OCI-LY7 (cell line): ENCODE measurements around the gene CD58. TPM values are rescaled to one million over a fixed set of nuclear protein-coding genes. Genes with fewer than 3 reads are reported as not detected.

Source experiments
- BruUV-seq: library from RNA; stranded (reverse); fragments of 400-500 nt; replicated peaks from 2 replicates; lab custom pipeline; 2021; lab: Mats Ljungman, UMichigan
- CTCF ChIA-PET: fragments of 300-600 bp; sonication (Branson Sonifier 250); formaldehyde crosslinking; loops from one replicate; lab custom pipeline; 2022; ENCODE audit warnings: antibody characterized with exemption; ENCODE audit not compliant: unreplicated experiment; lab: Charles Lee
- POLR2A ChIA-PET: fragments of 300-600 bp; sonication (Branson Sonifier 250); formaldehyde crosslinking; loops from one replicate; lab custom pipeline; 2022; ENCODE audit warnings: antibody characterized with exemption; lab: Charles Lee
- DNase-seq: peaks from one replicate; pipeline ENCODE4 v3.0.0-alpha.2; 2015; ENCODE audit warnings: low spot score
- H2AFZ ChIP-seq: fragments of 200-600 bp; sonication (generic), shearing (Covaris generic); 2 replicates; pipeline ENCODE4 v1.6.1; 2014; ENCODE audit warnings: mild to moderate bottlenecking, antibody characterized with exemption, low read length, moderate library complexity
- H3K27ac ChIP-seq: fragments of 200-600 bp; sonication (generic); 2 replicates; pipeline ENCODE4 v1.5.1; 2014; ENCODE audit warnings: mixed run types, low read depth, mild to moderate bottlenecking, moderate library complexity, low read length, inconsistent platforms; ENCODE audit not compliant: poor library complexity, severe bottlenecking
- H3K36me3 ChIP-seq: fragments of 200-600 bp; sonication (generic); 2 replicates; pipeline ENCODE4 v1.6.1; 2014; ENCODE audit warnings: mild to moderate bottlenecking, antibody characterized with exemption, low read length, moderate library complexity, mixed read lengths; ENCODE audit not compliant: insufficient read depth
- H3K4me1 ChIP-seq: fragments of 200-600 bp; sonication (generic); 2 replicates; pipeline ENCODE4 v1.5.1; 2014; ENCODE audit warnings: mild to moderate bottlenecking, low read length; ENCODE audit not compliant: insufficient read depth, poor library complexity, severe bottlenecking
- H3K4me2 ChIP-seq: fragments of 200-600 bp; sonication (generic); 2 replicates; pipeline ENCODE4 v1.6.1; 2014; ENCODE audit warnings: mild to moderate bottlenecking, low read length
- H3K4me3 ChIP-seq: fragments of 200-600 bp; sonication (generic); 2 replicates; pipeline ENCODE4 v1.5.1; 2014; ENCODE audit warnings: mild to moderate bottlenecking, low read depth, low read length; ENCODE audit not compliant: poor library complexity, severe bottlenecking
- H3K79me2 ChIP-seq: fragments of 200-600 bp; sonication (generic); 2 replicates; pipeline ENCODE4 v1.6.1; 2016; ENCODE audit warnings: low read depth, mild to moderate bottlenecking, low read length, moderate library complexity, mixed read lengths; ENCODE audit not compliant: insufficient read depth
- H3K9me2 ChIP-seq: fragments of 200-600 bp; sonication (generic); 2 replicates; pipeline ENCODE4 v1.6.1; 2016; ENCODE audit warnings: mild to moderate bottlenecking, low read length, mixed read lengths; ENCODE audit not compliant: insufficient read depth
- H3K9me3 ChIP-seq: fragments of 200-600 bp; sonication (generic); 2 replicates; pipeline ENCODE4 v1.6.1; 2014; ENCODE audit warnings: mild to moderate bottlenecking, mixed run types, low read length, mixed read lengths
- H4K20me1 ChIP-seq: fragments of 200-600 bp; sonication (generic); 2 replicates; pipeline ENCODE4 v1.6.1; 2014; ENCODE audit warnings: mild to moderate bottlenecking, antibody characterized with exemption, low read length, moderate library complexity, mixed read lengths; ENCODE audit not compliant: insufficient read depth
- EZH2phosphoT487 ChIP-seq: fragments of 200-600 bp; sonication (generic); IDR thresholded peaks from 2 replicates; pipeline ENCODE4 v1.6.1; 2018; ENCODE audit warnings: low read depth, borderline replicate concordance, mild to moderate bottlenecking, mixed run types, antibody characterized with exemption, low read length, moderate library complexity, mixed read lengths
- intact Hi-C: fragments of 100-400 bp; cut with micrococcal nuclease; formaldehyde crosslinking; loops from one replicate; pipeline ENCODE4 v1.10.0; 2022; ENCODE audit not compliant: unreplicated experiment
- total RNA-seq, 2 experiments: library from RNA; depleted of rRNA in 1 of 2; stranded (reverse); fragments of >200 nt in 1 of 2; shearing (Covaris generic) in 1 of 2; gene quantifications; 2 replicates each; pipeline ENCODE4 v1.2.3, GENCODE V29; 2014 to 2022
- TF ChIP-seq, protein P1 (sequence below): fragments of 200-600 bp; sonication (generic); conservative IDR thresholded peaks from 2 replicates; pipeline ENCODE4 v1.5.1; 2014; ENCODE audit warnings: mild to moderate bottlenecking, antibody characterized with exemption, low read length, moderate library complexity, mixed read lengths

CD58 gene
- total RNA-seq, 2 experiments from 2014 or later, result 3.3 TPM; not detected in 1

DNA sequence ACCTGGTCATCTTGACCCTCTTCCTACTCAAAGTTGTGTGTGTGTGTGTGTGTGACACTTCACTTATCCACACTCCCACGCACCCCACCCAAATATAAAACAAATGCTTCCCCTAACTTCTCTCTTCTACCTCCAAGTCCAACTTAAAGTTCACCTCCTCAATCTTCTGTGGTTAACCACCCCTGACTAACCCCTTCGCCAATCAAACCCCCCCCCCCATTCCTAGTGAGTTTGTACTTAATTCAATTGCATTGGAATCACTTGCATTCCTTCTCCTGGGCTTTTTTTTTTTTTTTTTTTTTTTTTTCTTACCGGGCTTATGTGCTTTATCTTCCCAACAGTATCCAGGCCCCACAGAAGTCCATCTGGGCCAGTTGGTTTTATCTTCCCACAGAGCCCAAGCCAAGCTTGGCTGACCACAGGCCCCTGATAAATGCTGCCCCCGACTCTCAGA is 78.4 kb downstream of the CD58 start:
- H3K27ac ChIP-seq, result no peak overlapping the region
- intact Hi-C loops, result no loop called here
- TF ChIP-seq EZH2phosphoT487, result no peak
- TF ChIP-seq, protein P1, sequence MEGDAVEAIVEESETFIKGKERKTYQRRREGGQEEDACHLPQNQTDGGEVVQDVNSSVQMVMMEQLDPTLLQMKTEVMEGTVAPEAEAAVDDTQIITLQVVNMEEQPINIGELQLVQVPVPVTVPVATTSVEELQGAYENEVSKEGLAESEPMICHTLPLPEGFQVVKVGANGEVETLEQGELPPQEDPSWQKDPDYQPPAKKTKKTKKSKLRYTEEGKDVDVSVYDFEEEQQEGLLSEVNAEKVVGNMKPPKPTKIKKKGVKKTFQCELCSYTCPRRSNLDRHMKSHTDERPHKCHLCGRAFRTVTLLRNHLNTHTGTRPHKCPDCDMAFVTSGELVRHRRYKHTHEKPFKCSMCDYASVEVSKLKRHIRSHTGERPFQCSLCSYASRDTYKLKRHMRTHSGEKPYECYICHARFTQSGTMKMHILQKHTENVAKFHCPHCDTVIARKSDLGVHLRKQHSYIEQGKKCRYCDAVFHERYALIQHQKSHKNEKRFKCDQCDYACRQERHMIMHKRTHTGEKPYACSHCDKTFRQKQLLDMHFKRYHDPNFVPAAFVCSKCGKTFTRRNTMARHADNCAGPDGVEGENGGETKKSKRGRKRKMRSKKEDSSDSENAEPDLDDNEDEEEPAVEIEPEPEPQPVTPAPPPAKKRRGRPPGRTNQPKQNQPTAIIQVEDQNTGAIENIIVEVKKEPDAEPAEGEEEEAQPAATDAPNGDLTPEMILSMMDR, result no peak
- DNase-seq, result no peak
- no TSS peak for BruUV-seq
- POLR2A ChIA-PET, result no interaction called here
- no peak overlapping the region for H2AFZ ChIP-seq
- H3K79me2 ChIP-seq, result no peaks in the 10 kb centered on the region
- H3K9me3 ChIP-seq, result no peaks in the 10 kb centered on the region
- no peaks in the 10 kb centered on the region for H4K20me1 ChIP-seq
- CTCF ChIA-PET, result interaction anchor here (1.5 kb wide), 1 partner anchor 353 kb away, joined by 4 read pairs; no protein-coding TSS in a partner anchor
- H3K4me3 ChIP-seq, result no peak overlapping the region
- H3K4me2 ChIP-seq, result no peak overlapping the region
- no peaks in the 10 kb centered on the region for H3K36me3 ChIP-seq
- H3K9me2 ChIP-seq, result no peaks in the 10 kb centered on the region
- no peaks in the 10 kb centered on the region for H3K4me1 ChIP-seq

DNA sequence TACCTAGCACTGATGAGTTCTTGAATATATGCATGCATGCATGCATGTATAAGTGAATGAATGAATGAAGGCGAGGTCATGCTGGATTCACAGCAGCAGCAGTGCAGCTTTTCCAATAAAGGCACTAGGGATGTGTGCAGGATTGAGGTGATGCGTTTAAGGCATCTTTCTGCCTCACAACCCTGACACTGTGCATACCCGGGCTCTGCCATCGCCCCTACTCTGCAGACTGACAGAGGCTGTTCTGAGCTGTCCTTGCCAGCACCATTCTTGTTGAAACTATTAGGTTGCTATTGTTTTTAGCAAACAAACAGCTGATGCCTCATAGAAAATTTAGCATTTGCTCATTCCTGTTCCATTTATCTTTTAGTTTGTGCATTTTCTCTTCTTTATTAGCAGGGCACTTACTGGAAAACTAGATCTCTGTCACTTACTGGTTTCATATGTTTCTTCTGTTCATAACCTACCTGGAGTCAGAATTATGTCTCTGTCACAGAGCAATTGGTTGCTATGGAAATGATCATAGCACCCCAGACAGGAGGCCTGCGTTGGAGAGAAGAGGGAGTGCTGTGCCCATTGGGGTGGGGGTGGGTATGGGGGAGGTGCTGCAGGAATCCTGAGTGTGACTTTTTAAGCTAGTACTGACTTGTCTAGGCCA is 79.0 kb downstream of the CD58 start:
- H3K4me2 ChIP-seq, result no peak overlapping the region
- H2AFZ ChIP-seq, result no peak overlapping the region
- DNase-seq, result no peak
- H3K9me2 ChIP-seq, result no peaks in the 10 kb centered on the region
- H3K9me3 ChIP-seq, result no peaks in the 10 kb centered on the region
- no peak for TF ChIP-seq EZH2phosphoT487
- TF ChIP-seq, protein P1, result no peak
- H3K4me1 ChIP-seq, result no peaks in the 10 kb centered on the region
- POLR2A ChIA-PET, result no interaction called here
- no peak overlapping the region for H3K4me3 ChIP-seq
- H3K79me2 ChIP-seq, result no peaks in the 10 kb centered on the region
- no peaks in the 10 kb centered on the region for H4K20me1 ChIP-seq
- H3K36me3 ChIP-seq, result no peaks in the 10 kb centered on the region
- H3K27ac ChIP-seq, result no peak overlapping the region
- no TSS peak for BruUV-seq
- intact Hi-C loops, result no loop called here
- CTCF ChIA-PET, result no interaction called here

DNA sequence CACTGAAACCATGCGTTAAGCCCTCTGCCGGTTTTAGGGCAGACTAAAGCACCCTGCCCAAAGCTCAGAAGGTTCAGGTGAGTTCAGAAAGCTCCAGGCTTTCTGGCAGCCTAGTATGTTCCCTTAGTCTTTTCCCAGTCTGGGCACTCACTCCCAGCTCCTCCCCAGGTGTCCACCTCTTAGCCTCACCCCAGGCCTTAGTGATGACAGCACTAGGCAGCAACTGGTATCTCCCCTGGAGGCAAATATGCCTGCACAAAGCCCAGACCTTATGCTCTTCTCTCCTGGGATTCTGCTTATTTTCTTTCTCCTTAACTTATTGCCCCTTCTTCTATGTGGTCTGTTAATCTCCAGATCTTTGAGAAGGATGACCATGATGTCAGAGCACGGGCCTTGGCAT is 80.2 kb downstream of the CD58 start:
- no TSS peak for BruUV-seq
- Histone ChIP-seq H3K27ac (no peak overlapping the region), H3K4me1 (no peaks in the 10 kb centered on the region), H3K9me2 (no peaks in the 10 kb centered on the region), H3K79me2 (no peaks in the 10 kb centered on the region), H3K36me3 (no peaks in the 10 kb centered on the region), H3K4me2 (no peak overlapping the region), H4K20me1 (no peaks in the 10 kb centered on the region), H3K9me3 (no peaks in the 10 kb centered on the region), H2AFZ (no peak overlapping the region), H3K4me3 (no peak overlapping the region)
- intact Hi-C loops, result no loop called here
- ChIA-PET POLR2A (no interaction called here), CTCF (no interaction called here)
- TF ChIP-seq EZH2phosphoT487, result no peak
- TF ChIP-seq, protein P1, result no peak
- no peak for DNase-seq
